ENCODE measurements around the gene CCDC112. TPM values are rescaled to one million over a fixed set of nuclear protein-coding genes. Genes with fewer than 3 reads are reported as not detected.

Gene CCDC112
- total and polyA plus RNA-seq, 9 donors, result 8.0 to 11.5 (median 10.2) TPM

- no peaks in the 10 kb centered on the region for H3K9me3 ChIP-seq (replicated peaks; ENCODE audit: control insufficient read depth, low read depth, low read length)
- WGBS (ENCODE audit: insufficient coverage), result 60% methylated on average over 1 of the region's 1 CpG
- no peak overlapping the region for H3K27ac ChIP-seq (ENCODE audit: low read length)
- DNase-seq, result no peak
- H3K4me3 ChIP-seq (ENCODE audit: low read length), result no peak overlapping the region
- no peaks in the 10 kb centered on the region for H3K36me3 ChIP-seq (ENCODE audit: control insufficient read depth, insufficient read depth, low read length)
- peaks cover 2% of the 10 kb centered on the region for H3K4me1 ChIP-seq (ENCODE audit: control insufficient read depth, insufficient read depth, low read length)
- no peaks in the 10 kb centered on the region for H3K27me3 ChIP-seq (ENCODE audit: control insufficient read depth, insufficient read depth, low read length)
These were observed 2.4 kb upstream of the CCDC112 start for GRCh38 chr5:115298811-115299210.

- no peak overlapping the region for H3K4me3 ChIP-seq (ENCODE audit: low read length)
- H3K27ac ChIP-seq (ENCODE audit: low read length), result no peak overlapping the region
- DNase-seq, result peak; percentile 12
- no peaks in the 10 kb centered on the region for H3K27me3 ChIP-seq (ENCODE audit: control insufficient read depth, insufficient read depth, low read length)
- peaks cover 2% of the 10 kb centered on the region for H3K4me1 ChIP-seq (ENCODE audit: control insufficient read depth, insufficient read depth, low read length)
- WGBS (ENCODE audit: insufficient coverage), result no CpG with 5 or more reads among the region's 5 CpGs
- peaks cover 6% of the 10 kb centered on the region for H3K9me3 ChIP-seq (replicated peaks; ENCODE audit: control insufficient read depth, low read depth, low read length)
- no peaks in the 10 kb centered on the region for H3K36me3 ChIP-seq (ENCODE audit: control insufficient read depth, insufficient read depth, low read length)
These were observed 577 bp upstream of the CCDC112 start for GRCh38 chr5:115297031-115297430.

- peaks cover 2% of the 10 kb centered on the region for H3K4me1 ChIP-seq (ENCODE audit: control insufficient read depth, insufficient read depth, low read length)
- no peak overlapping the region for H3K27ac ChIP-seq (ENCODE audit: low read length)
- H3K9me3 ChIP-seq (replicated peaks; ENCODE audit: control insufficient read depth, low read depth, low read length), result peaks cover 6% of the 10 kb centered on the region
These were observed 704 bp downstream of the CCDC112 start for GRCh38 chr5:115295777-115296123.

GRCh38 chr5:115291397-115291796, 5.1 kb downstream of the CCDC112 start:
- H3K4me3 ChIP-seq (ENCODE audit: low read length), result no peak overlapping the region
- peaks cover 6% of the 10 kb centered on the region for H3K9me3 ChIP-seq (replicated peaks; ENCODE audit: control insufficient read depth, low read depth, low read length)
- no peak overlapping the region for H3K27ac ChIP-seq (ENCODE audit: low read length)
- H3K36me3 ChIP-seq (ENCODE audit: control insufficient read depth, insufficient read depth, low read length), result no peaks in the 10 kb centered on the region
- H3K27me3 ChIP-seq (ENCODE audit: control insufficient read depth, insufficient read depth, low read length), result no peaks in the 10 kb centered on the region
- H3K4me1 ChIP-seq (ENCODE audit: control insufficient read depth, insufficient read depth, low read length), result peaks cover 2% of the 10 kb centered on the region
- DNase-seq, result no peak

More at GRCh38 chr5:115295777-115296123, 704 bp downstream of the CCDC112 start:
- DNase-seq, result no peak
- 2% methylated on average over 7 of the region's 11 CpGs for WGBS (ENCODE audit: insufficient coverage)
- H3K36me3 ChIP-seq (ENCODE audit: control insufficient read depth, insufficient read depth, low read length), result no peaks in the 10 kb centered on the region
- H3K27me3 ChIP-seq (ENCODE audit: control insufficient read depth, insufficient read depth, low read length), result no peaks in the 10 kb centered on the region
- peak overlapping the region; percentile 59 for H3K4me3 ChIP-seq (ENCODE audit: low read length)

GRCh38 chr5:115289104-115289503, 7.3 kb downstream of the CCDC112 start:
- Histone ChIP-seq H3K9me3 (replicated peaks; ENCODE audit: control insufficient read depth, low read depth, low read length) (peaks cover 6% of the 10 kb centered on the region), H3K36me3 (ENCODE audit: control insufficient read depth, insufficient read depth, low read length) (no peaks in the 10 kb centered on the region), H3K27me3 (ENCODE audit: control insufficient read depth, insufficient read depth, low read length) (no peaks in the 10 kb centered on the region), H3K4me3 (ENCODE audit: low read length) (no peak overlapping the region), H3K27ac (ENCODE audit: low read length) (no peak overlapping the region), H3K4me1 (ENCODE audit: control insufficient read depth, insufficient read depth, low read length) (no peaks in the 10 kb centered on the region)
- peak; percentile 58 for DNase-seq
- no CpG with 5 or more reads among the region's 4 CpGs for WGBS (ENCODE audit: insufficient coverage)

GRCh38 chr5:115284021-115284420, 12.4 kb downstream of the CCDC112 start:
- no peak for DNase-seq
- WGBS (ENCODE audit: insufficient coverage), result no CpG with 5 or more reads among the region's 1 CpG
- H3K9me3 ChIP-seq (replicated peaks; ENCODE audit: control insufficient read depth, low read depth, low read length), result no peaks in the 10 kb centered on the region
- H3K4me1 ChIP-seq (ENCODE audit: control insufficient read depth, insufficient read depth, low read length), result no peaks in the 10 kb centered on the region
- no peak overlapping the region for H3K4me3 ChIP-seq (ENCODE audit: low read length)
- H3K36me3 ChIP-seq (ENCODE audit: control insufficient read depth, insufficient read depth, low read length), result no peaks in the 10 kb centered on the region
- no peaks in the 10 kb centered on the region for H3K27me3 ChIP-seq (ENCODE audit: control insufficient read depth, insufficient read depth, low read length)
- H3K27ac ChIP-seq (ENCODE audit: low read length), result no peak overlapping the region

GRCh38 chr5:115282131-115282530, 14.3 kb downstream of the CCDC112 start:
- Histone ChIP-seq H3K4me3 (ENCODE audit: low read length) (no peak overlapping the region), H3K27ac (ENCODE audit: low read length) (no peak overlapping the region), H3K27me3 (ENCODE audit: control insufficient read depth, insufficient read depth, low read length) (no peaks in the 10 kb centered on the region), H3K36me3 (ENCODE audit: control insufficient read depth, insufficient read depth, low read length) (no peaks in the 10 kb centered on the region), H3K9me3 (replicated peaks; ENCODE audit: control insufficient read depth, low read depth, low read length) (no peaks in the 10 kb centered on the region), H3K4me1 (ENCODE audit: control insufficient read depth, insufficient read depth, low read length) (no peaks in the 10 kb centered on the region)
- no peak for DNase-seq
- WGBS (ENCODE audit: insufficient coverage), result no CpG with 5 or more reads among the region's 1 CpG

- H3K4me3 ChIP-seq (ENCODE audit: low read length), result no peak overlapping the region
- no peak overlapping the region for H3K27ac ChIP-seq (ENCODE audit: low read length)
- H3K27me3 ChIP-seq (ENCODE audit: control insufficient read depth, insufficient read depth, low read length), result no peaks in the 10 kb centered on the region
- no peaks in the 10 kb centered on the region for H3K4me1 ChIP-seq (ENCODE audit: control insufficient read depth, insufficient read depth, low read length)
- 100% methylated on average over 1 of the region's 3 CpGs for WGBS (ENCODE audit: insufficient coverage)
- no peaks in the 10 kb centered on the region for H3K9me3 ChIP-seq (replicated peaks; ENCODE audit: control insufficient read depth, low read depth, low read length)
- peak; percentile 9 for DNase-seq
- peaks cover 6% of the 10 kb centered on the region for H3K36me3 ChIP-seq (ENCODE audit: control insufficient read depth, insufficient read depth, low read length)
These were observed 21.9 kb downstream of the CCDC112 start for GRCh38 chr5:115274584-115274983.

GRCh38 chr5:115272297-115272958, 24.0 kb downstream of the CCDC112 start:
- no CpG with 5 or more reads among the region's 3 CpGs for WGBS (ENCODE audit: insufficient coverage)
- Histone ChIP-seq H3K4me3 (ENCODE audit: low read length) (no peak overlapping the region), H3K27ac (ENCODE audit: low read length) (no peak overlapping the region), H3K36me3 (ENCODE audit: control insufficient read depth, insufficient read depth, low read length) (peaks cover 6% of the 10 kb centered on the region), H3K4me1 (ENCODE audit: control insufficient read depth, insufficient read depth, low read length) (no peaks in the 10 kb centered on the region), H3K27me3 (ENCODE audit: control insufficient read depth, insufficient read depth, low read length) (no peaks in the 10 kb centered on the region), H3K9me3 (replicated peaks; ENCODE audit: control insufficient read depth, low read depth, low read length) (no peaks in the 10 kb centered on the region)
- no peak for DNase-seq

GRCh38 chr5:115271295-115272050, 25.0 kb downstream of the CCDC112 start:
- no peak overlapping the region for H3K27ac ChIP-seq (ENCODE audit: low read length)
- no peaks in the 10 kb centered on the region for H3K9me3 ChIP-seq (replicated peaks; ENCODE audit: control insufficient read depth, low read depth, low read length)
- no peaks in the 10 kb centered on the region for H3K27me3 ChIP-seq (ENCODE audit: control insufficient read depth, insufficient read depth, low read length)
- peaks cover 6% of the 10 kb centered on the region for H3K36me3 ChIP-seq (ENCODE audit: control insufficient read depth, insufficient read depth, low read length)
- peak; percentile 39 for DNase-seq
- WGBS (ENCODE audit: insufficient coverage), result 50% methylated on average over 2 of the region's 6 CpGs
- H3K4me3 ChIP-seq (ENCODE audit: low read length), result no peak overlapping the region
- H3K4me1 ChIP-seq (ENCODE audit: control insufficient read depth, insufficient read depth, low read length), result no peaks in the 10 kb centered on the region
